ENCODE data around the gene RGCC. TPM values are rescaled to one million over a fixed set of nuclear protein-coding genes. Genes with fewer than 3 reads are reported as not detected.
"Not testable (repeated sequence)": the region's sequence is repeated elsewhere in the genome, so short reads cannot be mapped to it uniquely, and the experiment has no call there.

RGCC gene
- total RNA-seq, 1 donor from 2014 or later, result 212 TPM

GRCh38 chr13:41502673-41503072, 45.3 kb downstream of the RGCC start:
- TF ChIP-seq POLR2AphosphoS5 (IDR thresholded peaks at IDR 0.05; ENCODE audit: insufficient read depth in 1 of 2, low read depth in 1 of 2) (no peak), POLR2A (IDR thresholded peaks at IDR 0.05) (no peak)
- TF ChIP-seq, protein P1, sequence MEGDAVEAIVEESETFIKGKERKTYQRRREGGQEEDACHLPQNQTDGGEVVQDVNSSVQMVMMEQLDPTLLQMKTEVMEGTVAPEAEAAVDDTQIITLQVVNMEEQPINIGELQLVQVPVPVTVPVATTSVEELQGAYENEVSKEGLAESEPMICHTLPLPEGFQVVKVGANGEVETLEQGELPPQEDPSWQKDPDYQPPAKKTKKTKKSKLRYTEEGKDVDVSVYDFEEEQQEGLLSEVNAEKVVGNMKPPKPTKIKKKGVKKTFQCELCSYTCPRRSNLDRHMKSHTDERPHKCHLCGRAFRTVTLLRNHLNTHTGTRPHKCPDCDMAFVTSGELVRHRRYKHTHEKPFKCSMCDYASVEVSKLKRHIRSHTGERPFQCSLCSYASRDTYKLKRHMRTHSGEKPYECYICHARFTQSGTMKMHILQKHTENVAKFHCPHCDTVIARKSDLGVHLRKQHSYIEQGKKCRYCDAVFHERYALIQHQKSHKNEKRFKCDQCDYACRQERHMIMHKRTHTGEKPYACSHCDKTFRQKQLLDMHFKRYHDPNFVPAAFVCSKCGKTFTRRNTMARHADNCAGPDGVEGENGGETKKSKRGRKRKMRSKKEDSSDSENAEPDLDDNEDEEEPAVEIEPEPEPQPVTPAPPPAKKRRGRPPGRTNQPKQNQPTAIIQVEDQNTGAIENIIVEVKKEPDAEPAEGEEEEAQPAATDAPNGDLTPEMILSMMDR (IDR thresholded peaks at IDR 0.05), result no peak
- no peak for DNase-seq (ENCODE audit: extremely low spot score in 2 of 2)
- intact Hi-C loops (cut with DNase I), result no loop called here

GRCh38 chr13:41503356-41503755, 46.0 kb downstream of the RGCC start:
- Histone ChIP-seq H3K9me3 (no peaks in the 10 kb centered on the region), H3K4me3 (no peak overlapping the region), H3K27me3 (no peaks in the 10 kb centered on the region), H3K36me3 (no peaks in the 10 kb centered on the region), H3K27ac (no peak overlapping the region), H3K4me1 (no peaks in the 10 kb centered on the region)
- TF ChIP-seq, protein P1 (IDR thresholded peaks at IDR 0.05), result no peak
- TF ChIP-seq POLR2A (IDR thresholded peaks at IDR 0.05) (no peak), POLR2AphosphoS5 (IDR thresholded peaks at IDR 0.05; ENCODE audit: insufficient read depth in 1 of 2, low read depth in 1 of 2) (no peak)
- intact Hi-C loops (cut with DNase I), result no loop called here
- no peak for DNase-seq (ENCODE audit: extremely low spot score in 2 of 2)

More at GRCh38 chr13:41502673-41503072, 45.3 kb downstream of the RGCC start:
- Histone ChIP-seq H3K4me3 (no peak overlapping the region), H3K4me1 (no peaks in the 10 kb centered on the region), H3K9me3 (no peaks in the 10 kb centered on the region), H3K27ac (no peak overlapping the region), H3K27me3 (no peaks in the 10 kb centered on the region), H3K36me3 (no peaks in the 10 kb centered on the region)

GRCh38 chr13:41504657-41505056, 47.3 kb downstream of the RGCC start:
- not testable (repeated sequence) for H3K27me3 ChIP-seq

GRCh38 chr13:41505209-41505835, 48.0 kb downstream of the RGCC start:
- Histone ChIP-seq H3K27me3 (no peaks in the 10 kb centered on the region), H3K4me3 (no peak overlapping the region), H3K4me1 (no peaks in the 10 kb centered on the region), H3K36me3 (no peaks in the 10 kb centered on the region), H3K9me3 (no peaks in the 10 kb centered on the region), H3K27ac (no peak overlapping the region)
- intact Hi-C loops (cut with DNase I), result no loop called here
- no peak for DNase-seq (ENCODE audit: extremely low spot score in 2 of 2)
- TF ChIP-seq, protein P1 (IDR thresholded peaks at IDR 0.05), result no peak
- TF ChIP-seq POLR2AphosphoS5 (IDR thresholded peaks at IDR 0.05; ENCODE audit: insufficient read depth in 1 of 2, low read depth in 1 of 2), result no peak
- TF ChIP-seq POLR2A (IDR thresholded peaks at IDR 0.05), result no peak

More at GRCh38 chr13:41504657-41505056, 47.3 kb downstream of the RGCC start:
- H3K9me3 ChIP-seq; DNase-seq (ENCODE audit: extremely low spot score in 2 of 2); H3K36me3 ChIP-seq; intact Hi-C loops (cut with DNase I); H3K27ac ChIP-seq; H3K4me1 ChIP-seq; H3K4me3 ChIP-seq: not testable (repeated sequence)

GRCh38 chr13:41506312-41506711, 49.0 kb downstream of the RGCC start:
- H3K36me3 ChIP-seq, result no peaks in the 10 kb centered on the region
- intact Hi-C loops (cut with DNase I), result no loop called here
- no peak overlapping the region for H3K27ac ChIP-seq
- DNase-seq (ENCODE audit: extremely low spot score in 2 of 2), result no peak
- H3K4me1 ChIP-seq, result no peaks in the 10 kb centered on the region
- no peaks in the 10 kb centered on the region for H3K9me3 ChIP-seq
- H3K27me3 ChIP-seq, result no peaks in the 10 kb centered on the region
- TF ChIP-seq POLR2AphosphoS5 (IDR thresholded peaks at IDR 0.05; ENCODE audit: insufficient read depth in 1 of 2, low read depth in 1 of 2), result no peak
- TF ChIP-seq, protein P1 (IDR thresholded peaks at IDR 0.05), result no peak
- TF ChIP-seq POLR2A (IDR thresholded peaks at IDR 0.05), result no peak
- H3K4me3 ChIP-seq, result no peak overlapping the region
